Stimulated activated CD8-positive, alpha-beta memory T cell treated with anti-CD3 and anti-CD28 coated beads, Interleukin-4, amount 100 ng/mL, for 48 hours (primary cell): ENCODE measurements around the gene ACER1.
A peak's percentile ranks its signal among the peaks of the same experiment; 100 is the strongest.
"Not testable (repeated sequence)": the region's sequence is repeated elsewhere in the genome, so short reads cannot be mapped to it uniquely, and the experiment has no call there.

ENCODE experiments used
- DNase-seq: peaks from one replicate; pipeline ENCODE4 v3.0.0-alpha.2; 2020

ACER1 gene

DNA sequence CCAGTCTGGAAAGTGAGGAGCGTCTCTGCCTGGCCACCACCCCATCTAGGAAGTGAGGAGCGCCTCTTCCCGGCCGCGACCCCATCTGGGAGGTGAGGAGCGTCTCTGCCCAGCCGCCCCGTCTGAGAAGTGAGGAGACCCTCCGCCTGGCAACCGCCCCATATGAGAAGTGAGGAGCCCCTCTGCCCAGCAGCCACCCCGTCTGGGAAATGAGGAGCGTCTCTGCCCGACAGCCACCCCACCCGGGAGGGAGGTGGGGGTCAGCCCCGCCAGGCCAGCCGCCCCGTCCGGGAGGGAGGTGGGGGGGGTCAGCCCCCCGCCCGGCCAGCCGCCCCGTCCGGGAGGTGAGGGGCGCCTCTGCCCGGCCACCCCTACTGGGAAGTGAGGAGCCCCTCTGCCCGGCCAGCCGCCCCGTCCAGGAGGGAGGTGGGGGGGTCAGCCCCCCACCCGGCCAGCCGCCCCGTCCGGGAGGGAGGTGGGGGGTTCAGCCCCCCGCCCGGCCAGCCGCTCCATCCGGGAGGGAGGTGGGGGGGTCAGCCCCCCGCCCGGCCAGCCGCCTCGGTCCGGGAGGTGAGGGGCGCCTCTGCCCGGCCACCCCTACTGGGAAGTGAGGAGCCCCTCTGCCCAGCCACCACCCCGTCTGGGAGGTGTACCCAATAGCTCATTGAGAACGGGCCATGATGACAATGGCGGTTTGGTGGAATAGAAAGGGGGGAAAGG, 22.1 kb upstream of the ACER1 start:
- DNase-seq: not testable (repeated sequence)

DNA sequence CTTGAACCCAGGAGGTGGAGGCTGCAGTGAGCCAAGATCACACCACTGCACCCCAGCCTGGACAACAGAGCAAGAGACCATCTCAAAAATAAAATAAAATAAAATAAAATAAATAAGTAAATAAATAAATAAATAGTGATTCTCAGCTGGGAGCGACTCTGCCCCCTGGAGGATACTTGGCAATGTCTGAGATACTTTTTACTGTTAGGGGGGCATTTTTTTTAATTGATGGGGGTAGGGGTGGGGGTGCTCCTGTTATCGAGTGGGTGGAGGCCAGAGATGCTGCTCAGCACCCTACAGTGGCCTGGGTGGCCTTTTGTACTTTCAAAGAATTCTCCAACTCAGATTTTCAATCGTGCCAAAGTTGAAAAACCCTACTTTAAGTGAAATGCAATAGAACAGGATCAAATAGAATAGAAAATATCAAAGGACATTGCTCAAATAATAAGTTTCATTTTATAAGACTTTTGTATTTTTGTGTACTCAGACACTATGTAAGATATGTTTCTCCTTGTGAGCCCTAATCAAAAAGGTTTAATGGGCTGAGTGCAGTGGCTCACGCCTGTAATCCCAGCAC, 20.8 kb upstream of the ACER1 start:
- no peak for DNase-seq

DNA sequence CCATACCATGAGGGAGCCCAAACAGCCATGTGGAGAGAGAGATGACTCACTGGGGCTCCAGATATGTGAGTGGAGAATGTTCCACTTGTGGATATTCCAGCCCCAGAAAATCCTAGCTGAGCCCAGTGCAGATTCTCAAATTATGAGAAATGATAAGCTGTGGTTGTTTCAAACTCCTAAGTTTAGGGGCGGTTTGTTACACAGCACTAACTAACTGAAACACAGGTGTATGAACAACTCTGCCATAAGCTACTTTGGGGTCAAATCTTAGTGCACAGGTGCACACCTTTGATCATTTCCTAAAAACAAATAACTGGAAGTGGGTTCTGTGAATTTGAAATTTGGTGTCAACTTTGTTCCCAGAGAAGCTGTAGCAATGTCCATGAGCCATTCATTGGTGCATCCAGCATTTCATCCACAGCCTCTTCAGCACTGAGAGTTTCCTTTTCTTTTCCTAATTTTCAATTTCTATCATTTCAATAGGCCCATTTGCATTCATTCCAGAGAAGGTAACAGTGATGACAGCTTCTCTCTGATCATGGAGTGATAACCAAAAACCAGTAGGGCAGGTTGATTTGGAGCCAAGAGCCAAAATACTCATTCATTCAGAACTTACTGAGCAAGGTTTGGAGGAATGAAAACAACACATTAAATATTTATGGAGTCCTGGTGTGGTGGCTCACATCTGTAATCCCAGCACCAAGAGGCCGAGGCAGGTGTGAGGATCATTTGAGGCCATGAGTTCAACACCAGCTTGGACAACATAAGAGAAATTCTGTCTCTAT, 19.2 kb upstream of the ACER1 start:
- no peak for DNase-seq

DNA sequence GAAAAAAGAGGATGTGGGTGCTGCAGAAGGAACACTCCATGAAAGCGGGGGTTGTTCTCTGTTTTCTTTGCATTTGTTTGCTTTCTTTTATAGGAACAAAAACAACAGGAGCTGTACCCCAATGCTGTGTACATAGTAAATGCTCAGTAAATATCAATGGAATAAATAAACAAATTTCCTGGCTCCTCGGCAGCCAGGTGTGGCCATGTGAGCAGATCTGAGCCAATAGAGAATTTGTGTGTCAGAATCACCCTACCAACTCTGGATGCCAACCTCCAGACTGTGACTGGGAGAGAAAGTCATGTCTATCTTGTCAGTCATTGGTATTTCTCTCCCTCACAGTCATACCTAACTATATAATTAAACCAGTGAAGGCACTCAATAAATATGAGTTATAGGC, 17.3 kb upstream of the ACER1 start:
- DNase-seq: no peak

DNA sequence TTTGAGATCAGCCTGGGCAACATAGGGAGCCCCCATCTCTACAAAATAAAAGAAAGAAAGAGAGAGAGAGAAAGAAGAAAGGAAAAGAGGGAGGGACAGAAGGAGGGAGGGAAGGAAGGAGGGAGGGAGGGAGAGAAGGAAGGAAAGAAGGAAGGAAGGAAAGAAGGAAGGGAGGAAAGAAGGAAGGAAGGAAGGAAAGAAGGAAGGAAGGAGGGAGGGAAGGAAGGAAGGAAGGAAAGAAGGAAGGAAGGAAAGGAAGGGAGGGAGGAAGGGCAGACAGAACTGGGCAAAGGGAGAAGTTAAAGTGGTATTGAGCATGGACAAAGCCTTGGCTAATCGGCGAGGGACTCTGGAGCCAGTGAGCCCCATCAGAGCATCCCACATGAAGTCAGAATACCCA, 15.9 kb upstream of the ACER1 start:
- DNase-seq: not testable (repeated sequence)

DNA sequence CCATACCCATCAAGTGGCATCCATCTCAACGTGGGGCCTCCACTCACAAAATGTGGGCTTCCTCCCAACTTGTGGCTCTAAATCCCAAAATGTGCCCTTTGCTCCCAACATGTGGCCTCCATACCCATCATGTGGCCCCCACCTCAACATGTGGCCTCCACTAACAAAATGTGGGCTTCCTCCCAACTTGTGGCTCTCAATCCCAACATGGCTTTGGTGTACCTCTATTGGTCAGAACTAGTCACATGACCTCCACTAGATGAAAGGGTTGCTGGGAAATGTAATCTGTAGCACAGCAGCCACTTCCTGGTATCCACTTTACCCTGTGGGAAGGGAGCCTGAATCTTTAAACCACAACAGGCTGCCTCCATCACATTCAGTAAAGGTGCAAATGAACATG, 10.1 kb upstream of the ACER1 start:
- no peak for DNase-seq

DNA sequence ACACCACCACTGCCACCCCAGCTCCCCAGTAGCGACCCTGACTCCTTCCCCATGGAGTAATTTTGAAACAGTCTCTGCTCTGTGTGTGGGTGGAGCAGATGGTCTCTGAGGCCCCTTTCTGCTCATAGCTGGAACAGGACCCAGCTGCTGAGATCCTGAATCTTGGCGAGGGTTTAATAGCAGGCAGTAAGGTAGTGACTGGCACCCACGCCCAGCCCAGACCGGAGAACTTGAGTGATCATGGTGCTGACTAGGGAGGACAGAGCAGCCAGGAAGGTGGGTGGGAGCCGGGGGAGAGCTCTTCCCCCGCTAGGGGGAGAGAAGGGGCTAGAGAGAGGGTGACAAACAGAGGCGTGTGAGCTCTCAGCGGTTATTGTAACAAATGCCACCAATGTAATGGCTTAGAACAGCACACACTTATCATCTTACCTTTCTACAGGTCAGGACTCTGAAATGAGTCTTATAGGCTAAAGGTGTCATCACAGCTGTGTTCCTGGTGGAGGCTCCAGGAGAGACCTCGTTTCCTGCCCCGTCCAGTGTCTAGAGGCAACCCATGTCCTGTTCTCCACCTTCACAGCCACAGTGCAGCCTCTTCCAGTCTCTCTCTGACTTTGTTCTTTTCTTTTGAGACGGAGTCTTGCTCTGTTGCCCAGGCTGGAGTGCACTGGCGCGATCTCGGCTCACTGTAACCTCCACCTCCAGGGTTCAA, 7.2 kb upstream of the ACER1 start:
- peak; percentile 39 for DNase-seq

DNA sequence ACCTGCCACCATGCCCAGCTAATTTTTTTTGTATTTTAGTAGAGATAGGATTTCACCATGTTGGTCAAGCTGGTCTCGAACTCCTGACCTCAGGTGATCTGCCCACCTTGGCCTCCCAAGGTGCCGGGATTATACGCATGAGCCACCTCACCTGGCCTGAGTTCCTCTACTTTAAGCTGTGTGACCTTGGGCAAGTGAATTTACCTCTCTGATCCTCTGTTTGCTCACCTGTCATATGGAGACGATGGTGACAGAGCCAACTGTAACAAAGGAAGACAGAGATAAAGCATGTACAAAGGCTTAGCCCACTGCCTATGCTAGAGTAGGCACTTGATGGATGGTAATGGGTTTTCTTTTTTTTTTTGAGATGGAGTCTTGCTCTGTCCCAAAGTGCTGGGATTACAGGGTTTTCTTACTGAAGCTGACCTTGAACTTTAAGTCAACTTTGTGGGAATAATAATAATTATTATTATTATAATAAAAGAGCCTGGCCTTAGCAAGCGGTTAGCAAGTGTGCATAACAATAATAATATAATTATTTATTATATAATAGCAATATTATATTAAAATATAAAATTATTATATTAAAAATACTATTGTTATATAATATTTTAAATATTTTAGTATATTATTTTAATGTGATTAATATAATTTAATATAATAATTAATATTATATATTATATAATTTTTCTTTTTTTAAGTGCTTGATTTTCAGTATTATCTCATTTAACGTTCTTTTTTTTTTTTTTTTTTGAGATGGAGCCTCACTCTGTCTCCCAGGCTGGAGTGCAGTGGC, 1.3 kb upstream of the ACER1 start:
- no peak for DNase-seq

DNA sequence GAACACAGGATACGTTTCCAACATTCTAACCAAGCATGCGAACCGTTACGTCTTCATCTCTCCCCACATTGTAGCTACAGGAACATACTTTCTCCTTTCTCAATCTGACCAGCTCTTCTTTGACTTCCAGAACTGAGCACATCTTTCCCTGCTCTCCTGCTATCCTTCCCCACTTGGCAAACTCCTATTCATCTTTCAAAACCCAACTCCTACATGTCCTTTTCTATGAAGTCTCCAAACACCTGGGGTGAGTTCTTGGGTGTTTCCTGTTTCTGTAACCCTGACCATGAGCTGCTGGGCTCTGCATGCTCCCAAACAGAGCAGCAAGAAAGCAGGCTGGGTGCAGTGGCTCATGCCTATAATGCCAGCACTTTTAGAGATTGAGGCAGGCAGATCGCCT, 6.6 kb downstream of the ACER1 start:
- DNase-seq: no peak

DNA sequence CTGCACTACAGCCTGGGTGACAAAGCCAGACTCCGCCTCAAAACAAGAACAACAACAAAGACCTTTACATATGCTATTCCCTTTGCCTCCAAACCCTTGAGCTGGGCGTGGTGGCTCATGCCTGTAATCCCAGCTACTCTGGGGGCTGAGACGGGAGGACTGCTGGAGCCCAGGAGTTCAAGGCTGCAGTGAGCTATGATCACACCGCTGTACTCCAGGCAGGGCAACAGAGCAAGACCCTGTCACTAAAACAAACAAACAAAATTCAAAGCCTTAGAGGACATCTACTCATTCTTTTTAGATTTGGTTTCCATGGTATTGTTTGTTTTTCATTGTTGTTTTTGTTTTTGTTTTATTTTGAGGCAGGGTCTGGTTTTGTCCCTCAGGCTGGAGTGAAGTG, 7.8 kb downstream of the ACER1 start:
- no peak for DNase-seq

DNA sequence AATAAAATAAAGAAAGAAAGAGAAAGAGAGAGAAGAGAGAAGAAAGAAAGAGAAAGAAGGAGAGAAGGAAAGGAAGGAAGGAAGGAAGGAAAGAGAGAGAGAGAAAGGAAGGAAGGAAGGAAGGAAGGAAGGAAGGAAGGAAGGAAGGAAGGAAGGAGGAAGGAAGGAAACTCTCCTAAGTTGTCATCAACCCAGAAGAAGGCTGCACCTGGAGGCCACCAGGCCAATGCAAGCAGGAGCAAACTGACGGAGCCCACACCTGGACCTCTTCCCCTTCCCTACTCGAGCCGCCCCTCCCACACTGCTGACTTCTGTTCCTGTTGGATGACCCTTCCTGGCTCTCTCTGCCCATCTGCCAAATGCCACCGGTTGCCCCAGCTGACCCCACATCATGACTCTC, 8.7 kb downstream of the ACER1 start:
- no peak for DNase-seq

DNA sequence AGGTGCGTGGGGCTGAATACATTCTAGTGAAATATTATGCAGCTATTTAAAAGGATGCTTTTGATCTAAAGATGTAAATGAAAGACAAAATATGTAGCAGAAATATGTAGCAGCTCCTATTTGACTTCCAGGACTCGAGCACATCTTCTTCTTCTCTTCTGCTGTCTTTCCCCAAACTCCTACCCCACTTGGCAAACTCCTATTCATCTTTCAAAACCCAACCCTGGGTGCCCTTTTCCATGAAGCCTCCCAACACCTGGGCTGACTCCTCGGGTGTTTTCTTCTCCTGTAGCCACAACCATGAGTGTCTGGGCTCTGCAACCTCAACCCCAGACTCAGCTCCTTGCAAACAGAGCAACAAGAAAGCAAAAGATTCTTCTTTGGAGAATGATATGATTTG, 11.1 kb downstream of the ACER1 start:
- no peak for DNase-seq

DNA sequence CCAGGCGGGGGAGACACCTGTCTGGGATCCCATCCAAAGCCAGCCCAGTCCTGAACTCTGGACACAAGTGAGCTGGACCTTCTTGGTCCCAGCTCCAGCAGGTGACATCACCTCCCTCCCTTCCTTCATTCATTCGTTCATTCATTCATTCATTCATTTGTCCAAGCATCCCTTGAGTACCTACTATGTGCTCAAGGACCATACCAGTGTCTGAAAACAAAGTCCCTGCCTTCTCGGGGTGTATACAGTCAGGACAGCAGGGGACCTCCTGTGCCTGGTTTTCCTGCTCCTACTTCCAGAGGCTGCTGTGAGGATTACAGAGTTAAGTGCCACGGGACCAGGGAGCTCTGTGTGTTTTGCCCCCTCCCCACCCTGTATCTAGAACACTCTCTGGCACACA, 14.0 kb downstream of the ACER1 start:
- no peak for DNase-seq

DNA sequence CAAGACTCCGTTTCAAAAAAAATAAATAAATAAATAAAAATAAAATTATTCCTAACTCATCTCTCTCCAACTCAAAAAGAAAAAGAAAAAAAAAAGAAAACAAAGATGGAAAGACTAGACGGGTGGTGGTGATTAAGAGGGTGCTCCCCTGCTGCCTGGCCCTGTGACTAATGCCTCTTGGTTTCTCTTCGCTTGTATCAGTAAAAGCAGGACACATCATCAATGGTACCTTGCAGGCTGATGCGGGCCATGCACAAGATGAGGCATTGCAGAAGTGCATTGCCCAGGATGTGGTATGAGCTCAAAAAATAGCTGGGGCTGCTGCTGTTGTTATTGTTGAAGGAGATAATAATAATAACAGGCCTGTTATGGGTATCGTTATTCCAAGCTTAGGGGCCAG, 14.6 kb downstream of the ACER1 start:
- peak; percentile 39 for DNase-seq

DNA sequence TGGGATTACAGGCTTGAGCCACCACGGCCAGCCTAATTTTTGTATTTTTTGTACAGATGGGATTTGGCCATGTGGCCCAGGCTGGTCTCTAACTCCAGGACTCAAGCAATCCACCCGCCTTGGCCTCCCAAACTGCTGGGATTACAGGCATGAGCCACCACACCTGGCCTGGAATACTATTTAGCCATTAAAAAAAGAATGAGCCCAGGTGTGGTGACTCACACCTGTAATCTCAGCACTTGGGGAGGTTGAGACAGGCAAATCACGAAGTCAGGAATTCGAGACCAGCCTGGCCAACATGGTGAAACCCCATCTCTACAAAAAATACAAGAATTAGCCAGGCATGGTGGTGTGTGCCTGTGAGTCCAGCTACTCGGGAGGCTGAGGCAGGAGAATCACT, 17.8 kb downstream of the ACER1 start:
- not testable (repeated sequence) for DNase-seq

DNA sequence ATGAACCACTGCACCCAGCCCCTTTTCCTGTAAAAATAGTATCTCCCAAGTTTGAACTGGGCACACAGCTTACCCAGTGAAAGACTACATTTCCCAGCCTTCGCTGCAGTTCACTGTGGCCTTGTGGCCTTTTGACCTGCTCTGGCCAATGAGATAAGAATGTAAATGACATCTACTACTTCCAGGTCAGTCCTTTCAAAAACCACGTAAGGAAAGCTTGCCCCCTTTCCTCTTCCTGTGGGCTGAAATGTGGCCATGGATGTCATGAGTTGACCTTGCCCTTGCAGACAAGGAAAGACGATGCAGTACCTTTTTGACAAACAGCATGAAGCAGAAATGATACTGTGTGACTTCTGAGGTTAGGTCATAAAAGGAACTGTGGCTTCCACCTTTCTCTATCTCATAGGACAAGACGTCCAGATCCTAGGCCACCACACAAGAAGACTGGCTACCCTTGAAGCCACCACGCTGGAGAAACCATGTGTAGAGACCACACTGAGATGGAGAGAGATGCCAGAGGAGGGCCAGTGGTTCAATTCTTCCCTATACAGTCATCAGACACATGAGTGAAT, 19.9 kb downstream of the ACER1 start:
- no peak for DNase-seq

DNA sequence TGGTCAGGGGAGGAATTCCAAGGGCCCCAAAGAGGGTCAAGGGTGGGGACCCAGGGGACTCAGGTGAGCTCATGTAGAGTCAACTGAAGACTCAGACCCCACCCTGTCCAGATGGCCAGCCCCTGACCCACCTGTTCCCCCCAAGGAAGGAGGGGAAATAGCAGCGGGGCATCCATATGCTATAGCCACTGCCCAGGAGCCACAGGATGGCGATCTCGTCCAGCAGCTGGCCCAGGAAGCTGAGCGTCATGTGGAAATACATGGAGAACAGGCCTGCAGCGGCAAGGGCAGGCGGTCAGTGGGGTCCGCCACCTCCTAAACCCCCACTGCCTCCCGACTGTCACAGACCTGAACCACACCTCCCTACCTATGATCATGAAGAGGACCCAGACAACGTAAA, 21.4 kb downstream of the ACER1 start:
- no peak for DNase-seq

DNA sequence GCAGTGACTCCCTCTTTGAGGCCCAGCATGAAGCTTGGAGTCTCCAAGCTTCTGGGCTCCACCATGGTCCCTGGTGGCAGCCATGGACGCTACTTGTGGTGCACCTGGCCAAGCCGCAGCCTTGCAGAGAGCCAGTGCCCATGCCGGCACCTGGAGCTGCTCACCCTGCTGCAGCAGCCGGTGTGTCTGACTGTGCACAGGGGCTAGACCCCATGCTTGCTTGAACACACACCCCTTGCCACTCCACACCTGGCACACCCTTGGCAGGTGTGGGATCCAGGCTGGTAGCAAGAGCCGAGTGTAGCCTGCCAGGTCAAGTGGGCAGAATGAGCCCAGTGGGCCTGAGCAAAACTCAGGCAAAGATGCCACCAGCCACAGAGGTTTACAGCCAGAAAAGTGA, 35.0 kb downstream of the ACER1 start:
- no peak for DNase-seq

DNA sequence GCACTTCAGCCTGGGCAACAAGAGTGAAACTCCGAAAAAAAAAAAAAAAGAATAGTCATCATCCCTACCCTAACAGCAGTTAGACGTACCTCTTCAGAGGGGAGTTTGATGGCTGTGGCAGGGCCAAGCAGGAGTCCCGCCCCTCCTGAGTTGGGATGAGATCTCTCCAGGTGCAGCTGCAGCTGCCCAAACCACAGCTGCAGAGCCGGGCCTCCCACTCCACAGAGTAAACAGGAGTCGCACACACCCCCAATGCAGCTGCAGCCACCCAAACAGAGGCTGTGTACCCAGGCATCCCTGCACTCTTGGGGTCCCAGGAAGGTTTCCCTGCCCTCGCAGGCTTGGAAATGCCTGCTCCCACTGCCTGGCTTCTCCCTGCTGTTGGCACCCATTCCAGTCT, 36.2 kb downstream of the ACER1 start:
- no peak for DNase-seq

DNA sequence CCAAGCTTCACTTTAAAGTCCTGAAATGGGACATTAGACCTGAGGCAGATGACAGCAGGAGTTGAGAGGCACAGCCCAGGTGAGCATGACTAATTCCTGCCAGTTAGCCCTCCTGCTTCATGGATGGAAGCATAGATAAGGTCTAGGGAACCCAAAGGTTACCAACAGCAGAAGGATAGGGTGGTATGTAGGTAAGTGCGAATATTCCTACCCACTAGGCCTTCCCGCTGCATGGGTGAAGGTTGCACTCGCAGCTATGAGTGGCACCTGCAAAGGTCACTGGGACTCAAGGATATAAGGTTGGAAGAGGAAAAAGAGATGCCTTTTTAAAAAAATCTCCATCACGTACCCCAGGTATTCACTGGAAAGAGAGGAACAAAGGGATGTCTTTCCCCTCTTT, 41.4 kb downstream of the ACER1 start:
- no peak for DNase-seq

DNA sequence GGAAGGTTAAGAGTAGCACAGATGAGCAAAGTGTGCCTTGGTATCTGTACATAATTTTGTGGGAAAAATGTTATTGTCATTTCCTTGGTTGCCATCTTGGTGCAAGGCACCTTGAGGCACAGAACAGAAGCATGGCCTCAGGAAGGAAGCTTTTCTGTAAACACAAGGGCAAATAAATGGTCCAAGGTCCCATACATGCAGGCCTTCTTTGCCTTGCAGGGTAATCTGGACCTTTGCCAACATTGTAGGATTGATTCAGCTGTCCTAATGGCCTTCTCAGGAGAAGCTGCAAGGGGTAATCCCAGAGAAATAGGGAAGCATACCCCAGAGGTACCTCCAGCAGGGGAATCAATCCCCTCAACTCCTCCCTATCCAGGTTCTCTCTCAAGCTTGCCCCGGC, 44.7 kb downstream of the ACER1 start:
- DNase-seq: no peak

DNA sequence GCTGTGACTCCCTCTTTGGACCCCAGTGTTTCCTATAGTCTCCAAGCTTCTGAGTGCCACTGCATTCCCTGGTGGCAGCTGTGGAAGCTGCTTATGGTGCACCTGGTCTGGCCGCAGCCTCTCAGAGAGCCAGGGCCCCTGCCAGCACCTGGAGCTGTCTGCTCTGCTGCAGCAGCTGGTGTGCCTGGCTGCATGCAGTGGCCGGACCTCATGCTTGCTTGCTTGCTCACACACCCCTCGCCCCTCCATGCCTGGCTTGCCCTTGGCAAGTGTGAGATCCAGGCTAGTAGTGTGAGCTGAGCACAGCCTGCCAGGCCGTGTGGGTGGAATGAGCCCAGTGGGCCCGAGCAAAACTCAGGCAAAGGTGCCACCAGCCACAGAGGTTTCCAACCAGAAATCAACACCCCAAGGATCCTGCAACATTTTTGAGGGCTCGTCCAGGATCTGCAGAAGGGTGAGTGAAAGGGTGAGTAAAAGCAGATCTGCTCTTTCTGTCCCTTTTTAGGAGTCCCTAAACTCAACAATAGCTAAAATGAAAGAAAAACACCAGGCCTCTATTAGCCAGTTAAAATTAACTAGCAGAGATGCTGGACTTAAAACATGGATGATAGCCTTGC, 46.0 kb downstream of the ACER1 start:
- DNase-seq: no peak
